ENCODE data around the gene DUOX2. TPM values are rescaled to one million over a fixed set of nuclear protein-coding genes. Genes with fewer than 3 reads are reported as not detected.
A peak's percentile ranks its signal among the peaks of the same experiment; 100 is the strongest.

The DUOX2 gene
- total and polyA plus RNA-seq, 7 experiments from 2014 or later, result 0.49 TPM; not detected in 6

GRCh38 chr15:45141386-45141785, 27.4 kb upstream of the DUOX2 start:
- ATAC-seq (no peak), DNase-seq (no peak)
- Mint-ChIP-seq H3K9me3 (no peaks in the 10 kb centered on the region), H3K27me3 (peaks cover 3 to 12% (median 5%) of the 10 kb centered on the region in 5 donors), H3K4me3 (no peak overlapping the region), H3K4me1 (peaks cover 0 to 4% (median 3%) of the 10 kb centered on the region in 7 donors), H3K27ac (no peak overlapping the region), H3K36me3 (no peaks in the 10 kb centered on the region)
- peaks cover 0 to 1% of the 10 kb centered on the region in 2 donors for H3K4me1 ChIP-seq (ENCODE audit: control insufficient read depth in 2 of 2, insufficient read depth in 2 of 2, low read length in 2 of 2)
- no peak overlapping the region for H3K27ac ChIP-seq (ENCODE audit: low read depth, low read length)
- H3K4me3 ChIP-seq (ENCODE audit: low read length), result no peak overlapping the region
- intact Hi-C loops (cut with micrococcal nuclease), result no loop called here
- no peaks in the 10 kb centered on the region for H3K9me3 ChIP-seq (ENCODE audit: control insufficient read depth in 2 of 3, low read length in 3 of 3)
- H3K27me3 ChIP-seq (ENCODE audit: control insufficient read depth in 2 of 2, insufficient read depth in 2 of 2, low read length in 2 of 2), result peaks cover 0 to 2% of the 10 kb centered on the region in 2 donors
- ChIA-PET POLR2A (interaction anchor here (1.0 kb wide), 1 partner anchor 25 kb away, joined by 4 read pairs; no protein-coding TSS in a partner anchor), CTCF (no interaction called here)
- H3K36me3 ChIP-seq (ENCODE audit: control insufficient read depth in 2 of 3, insufficient read depth in 3 of 3, low read length in 3 of 3), result no peaks in the 10 kb centered on the region

GRCh38 chr15:45140557-45141250, 26.7 kb upstream of the DUOX2 start:
- no peak for ATAC-seq
- no peak overlapping the region for H3K27ac ChIP-seq (ENCODE audit: low read depth, low read length)
- Mint-ChIP-seq H3K4me1 (peaks cover 2 to 8% (median 7%) of the 10 kb centered on the region in 7 donors), H3K4me3 (no peak overlapping the region), H3K9me3 (no peaks in the 10 kb centered on the region), H3K27ac (no peak overlapping the region), H3K27me3 (peaks cover 6 to 16% (median 9%) of the 10 kb centered on the region in 5 donors), H3K36me3 (no peaks in the 10 kb centered on the region)
- ChIA-PET POLR2A (no interaction called here), CTCF (no interaction called here)
- intact Hi-C loops (cut with micrococcal nuclease), result no loop called here
- H3K4me1 ChIP-seq (ENCODE audit: control insufficient read depth in 2 of 2, insufficient read depth in 2 of 2, low read length in 2 of 2), result peaks cover 0 to 6% of the 10 kb centered on the region in 2 donors
- H3K36me3 ChIP-seq (ENCODE audit: control insufficient read depth in 2 of 3, insufficient read depth in 3 of 3, low read length in 3 of 3), result no peaks in the 10 kb centered on the region
- no peak overlapping the region for H3K4me3 ChIP-seq (ENCODE audit: low read length)
- peaks cover 0 to 6% of the 10 kb centered on the region in 2 donors for H3K27me3 ChIP-seq (ENCODE audit: control insufficient read depth in 2 of 2, insufficient read depth in 2 of 2, low read length in 2 of 2)
- H3K9me3 ChIP-seq (ENCODE audit: control insufficient read depth in 2 of 3, low read length in 3 of 3), result no peaks in the 10 kb centered on the region
- DNase-seq, result no peak

- Histone ChIP-seq H3K4me1 (ENCODE audit: control insufficient read depth in 2 of 2, insufficient read depth in 2 of 2, low read length in 2 of 2) (peaks cover 0 to 6% of the 10 kb centered on the region in 2 donors), H3K9me3 (ENCODE audit: control insufficient read depth in 2 of 3, low read length in 3 of 3) (no peaks in the 10 kb centered on the region), H3K36me3 (ENCODE audit: control insufficient read depth in 2 of 3, insufficient read depth in 3 of 3, low read length in 3 of 3) (no peaks in the 10 kb centered on the region), H3K4me3 (ENCODE audit: low read length) (no peak overlapping the region), H3K27me3 (ENCODE audit: control insufficient read depth in 2 of 2, insufficient read depth in 2 of 2, low read length in 2 of 2) (peaks cover 1 to 10% of the 10 kb centered on the region in 2 donors), H3K27ac (ENCODE audit: low read depth, low read length) (no peak overlapping the region)
- Mint-ChIP-seq H3K27me3 (peaks cover 8 to 20% (median 12%) of the 10 kb centered on the region in 5 donors), H3K27ac (no peak overlapping the region), H3K4me3 (no peak overlapping the region), H3K36me3 (no peaks in the 10 kb centered on the region), H3K9me3 (no peaks in the 10 kb centered on the region), H3K4me1 (peaks cover 3 to 10% (median 9%) of the 10 kb centered on the region in 7 donors)
- CTCF ChIA-PET, result no interaction called here
- ATAC-seq, result no peak
- POLR2A ChIA-PET, result no interaction called here
- DNase-seq, result no peak
- intact Hi-C loops (cut with micrococcal nuclease), result no loop called here
These were observed 25.8 kb upstream of the DUOX2 start for GRCh38 chr15:45139770-45140169.

GRCh38 chr15:45138814-45139765, 25.1 kb upstream of the DUOX2 start:
- H3K4me1 ChIP-seq (ENCODE audit: control insufficient read depth in 2 of 2, insufficient read depth in 2 of 2, low read length in 2 of 2), result peaks cover 0 to 6% of the 10 kb centered on the region in 2 donors
- peaks cover 4 to 16% (median 13%) of the 10 kb centered on the region in 7 donors for H3K4me1 Mint-ChIP-seq
- H3K9me3 ChIP-seq (ENCODE audit: control insufficient read depth in 2 of 3, low read length in 3 of 3), result no peaks in the 10 kb centered on the region
- H3K4me3 Mint-ChIP-seq, result no peak overlapping the region
- DNase-seq (no peak), ATAC-seq (no peak)
- ChIA-PET POLR2A (no interaction called here), CTCF (no interaction called here)
- H3K27me3 Mint-ChIP-seq, result peaks cover 15 to 26% (median 19%) of the 10 kb centered on the region in 5 donors
- intact Hi-C loops (cut with micrococcal nuclease), result no loop called here
- H3K9me3 Mint-ChIP-seq, result no peaks in the 10 kb centered on the region
- H3K36me3 Mint-ChIP-seq, result peaks cover 0 to 2% (median 0%) of the 10 kb centered on the region in 5 donors
- H3K4me3 ChIP-seq (ENCODE audit: low read length), result no peak overlapping the region
- H3K27me3 ChIP-seq (ENCODE audit: control insufficient read depth in 2 of 2, insufficient read depth in 2 of 2, low read length in 2 of 2), result peaks cover 5 to 13% of the 10 kb centered on the region in 2 donors
- H3K27ac Mint-ChIP-seq, result no peak overlapping the region
- no peaks in the 10 kb centered on the region for H3K36me3 ChIP-seq (ENCODE audit: control insufficient read depth in 2 of 3, insufficient read depth in 3 of 3, low read length in 3 of 3)
- no peak overlapping the region for H3K27ac ChIP-seq (ENCODE audit: low read depth, low read length)

- DNase-seq (no peak), ATAC-seq (no peak)
- no peaks in the 10 kb centered on the region for H3K36me3 ChIP-seq (ENCODE audit: control insufficient read depth in 2 of 3, insufficient read depth in 3 of 3, low read length in 3 of 3)
- ChIA-PET CTCF (no interaction called here), POLR2A (no interaction called here)
- Mint-ChIP-seq H3K4me3 (peak overlapping the region in 1 of 10 donors; percentile 42), H3K36me3 (peaks cover 0 to 2% (median 0%) of the 10 kb centered on the region in 5 donors), H3K27me3 (peaks cover 29 to 38% (median 30%) of the 10 kb centered on the region in 5 donors), H3K4me1 (peaks cover 4 to 16% (median 13%) of the 10 kb centered on the region in 7 donors), H3K27ac (no peak overlapping the region), H3K9me3 (no peaks in the 10 kb centered on the region)
- peaks cover 5 to 13% of the 10 kb centered on the region in 2 donors for H3K27me3 ChIP-seq (ENCODE audit: control insufficient read depth in 2 of 2, insufficient read depth in 2 of 2, low read length in 2 of 2)
- no peak overlapping the region for H3K27ac ChIP-seq (ENCODE audit: low read depth, low read length)
- no peaks in the 10 kb centered on the region for H3K9me3 ChIP-seq (ENCODE audit: control insufficient read depth in 2 of 3, low read length in 3 of 3)
- intact Hi-C loops (cut with micrococcal nuclease), result no loop called here
- peaks cover 0 to 6% of the 10 kb centered on the region in 2 donors for H3K4me1 ChIP-seq (ENCODE audit: control insufficient read depth in 2 of 2, insufficient read depth in 2 of 2, low read length in 2 of 2)
- no peak overlapping the region for H3K4me3 ChIP-seq (ENCODE audit: low read length)
These were observed 23.7 kb upstream of the DUOX2 start for GRCh38 chr15:45137703-45138102.

- Histone ChIP-seq H3K4me1 (ENCODE audit: control insufficient read depth in 2 of 2, insufficient read depth in 2 of 2, low read length in 2 of 2) (peaks cover 0 to 6% of the 10 kb centered on the region in 2 donors), H3K9me3 (ENCODE audit: control insufficient read depth in 2 of 3, low read length in 3 of 3) (no peaks in the 10 kb centered on the region), H3K4me3 (ENCODE audit: low read length) (no peak overlapping the region), H3K27ac (ENCODE audit: low read depth, low read length) (no peak overlapping the region), H3K27me3 (ENCODE audit: control insufficient read depth in 2 of 2, insufficient read depth in 2 of 2, low read length in 2 of 2) (peaks cover 5 to 13% of the 10 kb centered on the region in 2 donors), H3K36me3 (ENCODE audit: control insufficient read depth in 2 of 3, insufficient read depth in 3 of 3, low read length in 3 of 3) (no peaks in the 10 kb centered on the region)
- Mint-ChIP-seq H3K27me3 (peaks cover 33 to 51% (median 40%) of the 10 kb centered on the region in 5 donors), H3K4me1 (peaks cover 4 to 16% (median 13%) of the 10 kb centered on the region in 7 donors), H3K9me3 (no peaks in the 10 kb centered on the region), H3K36me3 (peaks cover 0 to 2% (median 0%) of the 10 kb centered on the region in 5 donors), H3K27ac (no peak overlapping the region), H3K4me3 (peak overlapping the region; percentile 36 to 82 (median 66))
- intact Hi-C loops (cut with micrococcal nuclease), result no loop called here
- ChIA-PET CTCF (no interaction called here), POLR2A (no interaction called here)
- DNase-seq (no peak), ATAC-seq (no peak)
These were observed 22.4 kb upstream of the DUOX2 start for GRCh38 chr15:45136378-45136764.

Data from naive thymus-derived CD4-positive, alpha-beta T cell (primary cell).